Hepatocyte (in vitro differentiated cells): ENCODE data around the gene VASH1.

Source experiments
- EZH2 ChIP-seq: fragments of 200-600 bp; sonication (generic); IDR thresholded peaks from 2 replicates; pipeline ENCODE4 v1.6.1; 2016; ENCODE audit warnings: antibody characterized with exemption, mild to moderate bottlenecking, borderline replicate concordance
- EZH2phosphoT487 ChIP-seq: fragments of 200-600 bp; sonication (generic); IDR thresholded peaks from one replicate; pipeline ENCODE4 v1.6.1; 2018; ENCODE audit warnings: antibody characterized with exemption, mild to moderate bottlenecking, low read depth, moderate library complexity; ENCODE audit not compliant: unreplicated experiment, severe bottlenecking
- TF ChIP-seq, protein P1 (sequence below): fragments of 200-600 bp; sonication (generic); IDR thresholded peaks from 2 replicates; pipeline ENCODE4 v1.5.1; 2016; ENCODE audit warnings: antibody characterized with exemption, mild to moderate bottlenecking; ENCODE audit not compliant: poor library complexity

DNA sequence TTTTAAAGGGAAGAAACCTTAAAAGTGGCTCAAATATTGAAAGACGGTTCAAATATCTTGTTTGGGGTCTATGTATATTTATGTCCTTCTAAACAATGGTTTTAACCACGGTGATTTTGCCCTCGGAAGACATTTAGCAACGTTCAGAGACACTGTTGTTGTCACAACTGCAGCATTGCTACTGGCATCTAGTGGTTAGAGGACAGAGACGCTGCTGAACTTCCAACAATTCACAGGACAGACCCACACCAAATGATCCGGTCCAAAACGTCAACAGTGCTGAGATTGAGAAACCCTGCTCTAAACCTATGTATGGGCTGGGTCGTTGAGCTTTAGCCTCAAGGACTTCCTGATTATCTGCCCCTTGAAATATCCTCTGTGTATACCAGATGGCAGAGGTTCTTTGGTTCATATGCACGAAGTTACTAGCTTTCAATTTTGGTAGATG lies 49.7 kb downstream of the VASH1 start:
- TF ChIP-seq, protein P1, sequence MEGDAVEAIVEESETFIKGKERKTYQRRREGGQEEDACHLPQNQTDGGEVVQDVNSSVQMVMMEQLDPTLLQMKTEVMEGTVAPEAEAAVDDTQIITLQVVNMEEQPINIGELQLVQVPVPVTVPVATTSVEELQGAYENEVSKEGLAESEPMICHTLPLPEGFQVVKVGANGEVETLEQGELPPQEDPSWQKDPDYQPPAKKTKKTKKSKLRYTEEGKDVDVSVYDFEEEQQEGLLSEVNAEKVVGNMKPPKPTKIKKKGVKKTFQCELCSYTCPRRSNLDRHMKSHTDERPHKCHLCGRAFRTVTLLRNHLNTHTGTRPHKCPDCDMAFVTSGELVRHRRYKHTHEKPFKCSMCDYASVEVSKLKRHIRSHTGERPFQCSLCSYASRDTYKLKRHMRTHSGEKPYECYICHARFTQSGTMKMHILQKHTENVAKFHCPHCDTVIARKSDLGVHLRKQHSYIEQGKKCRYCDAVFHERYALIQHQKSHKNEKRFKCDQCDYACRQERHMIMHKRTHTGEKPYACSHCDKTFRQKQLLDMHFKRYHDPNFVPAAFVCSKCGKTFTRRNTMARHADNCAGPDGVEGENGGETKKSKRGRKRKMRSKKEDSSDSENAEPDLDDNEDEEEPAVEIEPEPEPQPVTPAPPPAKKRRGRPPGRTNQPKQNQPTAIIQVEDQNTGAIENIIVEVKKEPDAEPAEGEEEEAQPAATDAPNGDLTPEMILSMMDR = peak; percentile 47
- no peak for TF ChIP-seq EZH2
- no peak for TF ChIP-seq EZH2phosphoT487
